COR-L47 (cell line): ENCODE measurements around the gene PRR5.
"Not testable (repeated sequence)": the region's sequence is repeated elsewhere in the genome, so short reads cannot be mapped to it uniquely, and the experiment has no call there.

Experiments used
- DNase-seq: peaks from one replicate; lab custom pipeline; 2025; lab: John Stamatoyannopoulos, UW

PRR5 gene

DNA sequence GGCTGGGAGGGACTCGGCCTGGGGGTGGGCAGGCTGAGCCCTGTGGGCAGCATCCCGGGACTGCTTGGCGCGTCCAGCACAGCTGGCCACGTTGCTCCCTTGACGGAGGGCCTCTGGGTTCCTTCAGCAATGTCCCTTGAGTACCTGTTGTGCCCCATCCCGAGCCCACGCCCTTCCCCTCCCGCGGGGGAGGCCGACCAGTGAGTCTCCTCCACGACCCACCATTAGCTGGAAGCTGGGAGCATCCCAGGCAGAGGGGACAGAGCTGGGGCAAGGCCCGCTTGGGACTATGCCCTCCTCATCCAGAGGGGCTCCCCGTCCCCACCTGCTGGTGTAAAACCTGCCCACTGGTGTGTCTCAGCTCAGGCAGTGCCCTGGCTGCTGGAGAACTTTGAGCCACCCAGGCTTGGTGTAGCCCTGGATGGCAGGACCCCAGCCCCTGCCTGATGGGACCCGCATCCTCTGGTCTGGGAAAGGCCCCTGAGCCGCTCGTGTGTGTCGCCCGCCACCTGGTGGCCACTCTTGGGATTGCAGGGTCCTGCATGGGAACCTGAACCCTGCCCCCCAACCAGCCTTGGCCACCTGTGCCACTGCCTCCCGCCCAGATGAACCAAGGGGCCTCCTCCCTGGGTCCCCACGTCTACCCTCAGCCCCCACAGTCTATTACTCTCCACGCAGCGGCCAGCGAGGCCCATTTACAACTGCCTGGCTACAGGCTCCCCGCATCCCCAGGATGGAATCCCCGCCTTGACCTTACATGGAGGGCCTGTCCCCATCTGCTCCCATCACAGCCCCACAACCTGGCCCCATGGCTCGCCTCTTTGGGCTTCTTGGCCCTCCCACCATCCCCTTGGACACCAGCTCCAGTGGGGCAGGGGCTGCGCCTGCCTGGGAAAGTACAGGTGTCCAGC is 33.8 kb downstream of the PRR5 start:
- peak; percentile 35 for DNase-seq

- DNase-seq, result peak; percentile 6
Measured at GRCh38 chr22:44736581-44737405, 34.8 kb downstream of the PRR5 start.

GRCh38 chr22:44737406-44738346 is 35.7 kb downstream of the PRR5 start:
- DNase-seq, result no peak

DNA sequence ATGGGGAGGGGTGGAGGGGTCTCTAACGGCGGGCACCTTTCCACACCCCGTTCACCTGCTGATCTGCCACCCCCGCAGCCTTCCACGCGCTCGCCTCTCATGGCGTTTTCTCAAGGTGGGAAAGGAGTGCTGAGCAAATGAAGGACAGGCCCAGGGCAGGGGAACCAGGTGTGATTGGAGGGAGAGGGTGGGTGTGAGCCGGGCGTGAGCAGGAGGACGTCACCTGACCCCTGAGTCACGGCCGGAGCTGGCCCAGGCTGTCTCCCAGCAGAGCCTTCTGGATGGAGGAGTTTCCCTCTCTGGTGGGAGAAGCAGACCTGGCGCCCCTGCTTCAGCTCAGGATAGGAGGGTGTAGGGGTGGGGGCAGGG is 36.3 kb downstream of the PRR5 start:
- no peak for DNase-seq

DNA sequence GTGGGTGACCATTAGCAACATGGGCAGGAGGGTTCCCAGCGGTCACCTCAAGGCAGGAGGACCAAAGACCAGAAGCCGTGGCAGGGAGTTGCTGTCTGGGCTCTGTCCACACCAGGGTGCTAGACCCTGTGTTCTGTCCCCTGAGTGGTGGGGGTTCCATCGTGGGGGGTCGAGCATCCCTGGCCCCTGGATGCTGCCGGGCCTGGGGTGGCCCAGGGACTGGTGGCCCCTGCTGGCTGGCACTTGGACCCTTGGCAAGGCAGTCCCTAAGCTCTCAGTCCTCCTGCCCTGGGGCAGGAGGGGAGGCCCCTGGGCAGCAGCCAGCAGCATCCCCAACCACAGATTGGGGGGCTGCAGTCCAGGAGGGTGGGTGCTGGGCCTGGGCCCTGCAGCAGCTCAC is 37.0 kb downstream of the PRR5 start:
- DNase-seq, result no peak

- not testable (repeated sequence) for DNase-seq
Measured at GRCh38 chr22:44739666-44740065, 37.7 kb downstream of the PRR5 start.

DNA sequence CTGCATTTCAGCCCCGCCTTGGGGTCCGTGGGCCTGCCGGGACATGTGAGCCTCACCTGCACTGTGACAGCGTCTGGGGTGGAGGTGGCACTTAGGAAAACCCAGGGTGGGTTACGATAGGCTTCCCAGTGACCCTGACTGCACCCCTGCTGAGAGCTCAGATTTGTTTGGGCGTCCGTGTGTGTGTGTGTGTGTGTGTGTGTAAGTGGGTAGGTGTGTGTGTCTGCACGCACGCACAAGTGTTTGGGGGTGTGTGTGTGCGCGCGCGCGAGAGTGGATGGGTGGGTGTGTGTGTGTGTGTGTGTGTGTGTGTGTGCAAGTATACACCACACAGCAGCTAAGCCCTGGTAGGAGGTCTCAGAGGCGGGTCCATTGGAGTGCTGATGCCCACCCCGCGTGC is 38.3 kb downstream of the PRR5 start:
- DNase-seq, result no peak

DNA sequence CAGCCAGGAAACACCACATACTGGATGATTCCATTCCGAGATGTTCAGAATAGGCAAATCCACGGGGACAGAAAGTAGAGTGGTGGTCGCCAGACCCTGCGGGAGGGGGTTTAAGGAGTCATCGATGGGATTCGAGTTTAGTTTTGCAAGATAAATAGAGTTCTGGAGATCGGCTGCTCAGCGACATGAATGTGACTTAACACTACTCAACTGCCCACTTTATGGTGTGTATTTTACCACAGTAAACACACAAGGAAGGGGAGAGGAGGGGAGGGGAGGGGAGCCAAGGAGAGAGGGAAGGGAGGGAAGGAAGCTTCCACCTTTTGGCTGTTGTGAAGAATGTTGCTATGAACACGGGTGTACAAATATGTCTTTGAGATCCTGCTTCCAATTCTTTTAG is 39.9 kb downstream of the PRR5 start:
- DNase-seq, result no peak

DNA sequence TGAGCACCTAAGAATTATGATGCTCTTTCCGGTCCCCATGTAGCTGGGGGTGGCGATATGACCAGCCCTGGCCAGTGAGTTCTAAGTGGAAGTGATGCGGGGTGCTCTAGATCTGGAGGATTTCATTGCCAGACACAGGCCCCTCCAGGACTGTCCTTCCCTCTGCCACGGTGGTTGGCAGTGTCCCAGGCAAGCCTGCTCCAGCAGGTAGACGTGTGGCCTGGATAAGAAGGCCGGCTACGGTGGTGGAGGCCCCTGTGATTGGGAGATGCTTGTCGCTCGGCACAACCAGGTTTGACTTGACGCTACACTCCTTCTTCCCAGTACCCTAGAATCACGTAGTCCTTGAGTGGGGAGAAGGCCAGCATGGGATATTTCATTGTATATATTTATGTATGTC is 41.2 kb downstream of the PRR5 start:
- DNase-seq, result no peak

- DNase-seq, result no peak
Measured at GRCh38 chr22:44743804-44744211, 41.8 kb downstream of the PRR5 start.

DNA sequence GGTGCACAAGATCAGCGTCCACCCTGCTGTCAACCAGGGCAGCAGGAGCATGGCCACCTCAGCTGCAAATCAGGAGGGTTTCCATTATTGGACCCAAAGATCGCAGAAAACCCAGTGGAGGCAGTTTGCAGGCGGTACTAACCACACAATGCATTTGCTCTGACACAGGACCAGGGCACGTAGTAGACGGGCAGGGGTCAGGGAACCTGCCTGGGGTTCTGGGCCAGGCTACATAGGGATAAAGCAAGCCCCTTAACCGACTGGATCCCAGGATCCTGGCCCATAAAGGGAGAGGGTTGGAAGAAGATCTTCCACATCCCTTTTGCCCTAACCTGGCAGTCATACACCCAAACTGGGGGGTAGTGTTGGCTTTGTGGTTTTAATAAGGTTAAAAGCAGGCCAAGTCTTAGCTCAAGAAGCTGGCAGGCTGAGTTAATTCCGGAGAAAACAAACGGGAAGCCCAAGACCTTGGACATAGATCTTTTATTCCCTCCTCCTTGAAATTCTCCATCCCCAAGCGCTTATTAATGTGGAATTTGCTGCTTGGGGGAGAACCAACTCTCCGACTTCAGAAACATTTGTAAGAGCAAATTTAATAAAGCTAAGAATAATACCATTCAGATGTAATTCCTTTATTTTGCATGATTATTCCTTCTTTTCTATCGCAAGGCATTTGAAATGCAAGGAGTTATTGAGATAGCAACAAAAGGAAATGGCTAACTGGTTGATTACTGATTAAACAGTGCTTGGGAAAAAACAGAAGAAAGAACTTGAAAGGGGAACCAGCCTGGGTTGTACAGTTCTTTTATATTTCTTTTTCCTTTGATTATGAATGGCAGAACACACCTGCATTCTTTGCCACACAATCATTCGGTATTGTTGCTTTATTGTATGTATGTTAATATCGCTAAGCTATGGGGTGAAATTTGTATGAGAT is 44.1 kb downstream of the PRR5 start:
- DNase-seq, result no peak

DNA sequence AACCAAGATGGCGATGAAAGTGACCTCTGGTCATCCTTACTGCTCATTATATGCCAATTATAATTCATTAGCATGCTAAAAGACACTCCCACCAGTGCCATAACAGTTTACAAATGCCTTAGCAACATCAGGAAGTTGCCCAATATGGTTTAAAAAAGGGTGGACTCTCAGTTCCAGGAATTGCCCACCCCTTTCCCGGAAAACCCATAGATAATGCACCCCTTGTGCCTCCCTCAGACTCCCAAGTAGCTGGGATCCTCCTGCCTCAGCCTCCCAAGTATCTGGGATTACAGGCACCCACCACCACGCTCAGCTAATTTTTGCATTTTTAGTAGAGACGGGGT is 45.8 kb downstream of the PRR5 start:
- not testable (repeated sequence) for DNase-seq

DNA sequence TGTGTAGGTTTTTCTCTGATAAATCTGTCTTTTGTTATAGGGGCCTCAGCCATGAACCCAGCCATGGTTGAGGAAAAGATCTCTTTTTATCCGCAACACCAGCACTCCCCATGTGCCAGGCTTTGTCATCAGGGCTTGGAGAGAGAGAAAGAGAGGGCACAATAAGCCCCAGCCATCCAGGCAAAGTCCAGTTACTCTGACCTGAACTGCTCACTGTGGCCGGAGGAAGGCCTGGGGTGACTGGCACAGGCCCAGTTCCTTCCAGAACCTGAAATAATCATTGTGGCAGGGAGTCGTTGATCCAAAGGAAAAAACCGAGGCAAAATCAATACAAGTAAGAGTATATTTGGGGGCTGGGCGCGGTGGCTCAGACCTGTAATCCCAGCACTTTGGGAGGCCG is 46.5 kb downstream of the PRR5 start:
- DNase-seq, result no peak

DNA sequence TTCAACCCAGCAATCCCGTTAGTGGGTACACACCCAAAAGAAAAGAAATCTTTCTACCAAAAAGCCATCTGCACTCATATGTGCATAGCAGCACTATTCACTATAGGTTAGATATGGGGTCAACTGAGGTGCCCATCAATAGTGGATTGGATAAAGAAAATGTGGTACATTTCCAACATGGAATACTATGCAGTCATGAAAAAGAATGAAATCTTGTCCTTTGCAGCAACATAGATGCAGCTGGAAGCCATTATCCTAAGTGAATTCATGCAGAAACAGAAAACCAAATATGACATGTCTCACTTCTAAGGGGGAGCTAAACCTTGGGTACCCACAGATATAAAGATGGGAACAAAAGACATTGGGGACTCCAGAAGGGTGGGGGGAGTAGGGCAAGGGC is 48.5 kb downstream of the PRR5 start:
- no peak for DNase-seq

DNA sequence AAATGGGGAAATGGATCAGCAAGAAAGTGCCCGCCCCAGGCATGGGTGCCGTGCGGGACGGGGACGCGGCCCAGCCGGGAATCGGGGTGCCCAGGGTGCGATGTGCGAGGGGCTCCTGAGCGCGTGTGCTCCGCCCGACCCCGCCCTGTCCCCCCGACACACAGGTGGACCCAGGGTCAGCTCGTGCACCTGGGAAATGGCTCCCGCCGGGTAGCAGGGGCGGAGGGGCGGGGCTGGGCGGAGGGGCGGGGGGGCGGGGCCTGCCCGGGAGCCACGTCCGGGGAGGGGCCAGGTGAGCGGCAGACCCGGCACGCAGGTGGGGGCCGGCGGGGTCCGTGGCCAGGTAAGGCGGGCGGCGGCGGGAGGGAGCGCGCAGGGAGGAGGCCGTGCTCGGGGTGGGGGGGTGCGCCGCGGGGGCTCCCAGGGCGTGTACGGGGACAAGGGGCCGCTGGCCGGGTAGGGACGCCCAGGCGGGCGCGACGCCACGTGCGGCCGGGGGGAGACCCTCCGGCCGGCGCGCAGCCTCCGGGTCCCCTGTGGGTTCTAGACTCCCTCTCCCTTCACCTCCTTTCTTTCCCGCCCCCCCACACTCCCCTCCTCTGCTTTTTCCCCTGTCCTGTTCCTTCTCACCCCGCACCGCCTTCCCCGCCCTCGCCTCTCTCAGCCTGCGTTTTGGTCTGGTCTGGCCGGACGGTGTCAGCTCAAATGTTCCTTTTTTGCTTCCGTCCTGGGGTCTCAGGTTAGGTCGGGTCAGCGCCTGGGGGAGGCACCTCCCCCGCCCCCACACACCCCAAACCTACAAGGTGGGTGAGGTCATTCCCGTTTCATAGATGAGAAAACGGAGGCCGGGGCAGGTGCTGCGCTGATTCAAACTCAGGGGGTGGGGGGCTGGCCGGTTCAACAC is 50.5 kb downstream of the PRR5 start, which contains the start of gene ARHGAP8:
ARHGAP8 (plus strand) TSS at position 291 of the 904 bp plus-strand sequence. CDS start 33,953 bp downstream, outside the sequence.
- peak; percentile 28 for DNase-seq

GRCh38 chr22:44753189-44754042 is 51.4 kb downstream of the PRR5 start:
- no peak for DNase-seq

- DNase-seq, result no peak
Measured at GRCh38 chr22:44754998-44755397, 53.0 kb downstream of the PRR5 start.

DNA sequence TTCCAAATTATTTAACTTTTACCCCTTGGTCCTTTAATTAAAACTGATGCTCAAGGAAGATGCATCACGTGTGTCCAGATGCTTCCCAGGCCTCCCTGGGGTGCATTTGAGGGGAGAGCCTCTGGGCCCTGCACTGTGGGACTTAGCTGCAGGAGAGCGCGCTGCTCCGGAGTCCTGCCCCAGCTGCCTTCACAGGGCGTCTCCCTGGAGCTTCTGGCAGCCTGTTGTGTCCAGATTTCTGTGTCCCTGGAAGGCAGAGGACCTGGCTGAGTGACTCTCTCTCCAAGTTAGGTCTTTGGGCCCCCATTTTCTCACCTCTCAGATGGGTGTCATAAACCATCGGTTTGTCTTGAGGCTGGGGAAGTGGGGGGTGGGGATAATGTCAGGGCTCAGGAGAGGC is 53.4 kb downstream of the PRR5 start:
- no peak for DNase-seq

- no peak for DNase-seq
Measured at GRCh38 chr22:44755956-44756361, 54.0 kb downstream of the PRR5 start.
